ENCODE measurements around the gene DARS2.
A peak's percentile ranks its signal among the peaks of the same experiment; 100 is the strongest.
"Not testable (repeated sequence)": the region's sequence is repeated elsewhere in the genome, so short reads cannot be mapped to it uniquely, and the experiment has no call there.

DARS2 gene, protein sequence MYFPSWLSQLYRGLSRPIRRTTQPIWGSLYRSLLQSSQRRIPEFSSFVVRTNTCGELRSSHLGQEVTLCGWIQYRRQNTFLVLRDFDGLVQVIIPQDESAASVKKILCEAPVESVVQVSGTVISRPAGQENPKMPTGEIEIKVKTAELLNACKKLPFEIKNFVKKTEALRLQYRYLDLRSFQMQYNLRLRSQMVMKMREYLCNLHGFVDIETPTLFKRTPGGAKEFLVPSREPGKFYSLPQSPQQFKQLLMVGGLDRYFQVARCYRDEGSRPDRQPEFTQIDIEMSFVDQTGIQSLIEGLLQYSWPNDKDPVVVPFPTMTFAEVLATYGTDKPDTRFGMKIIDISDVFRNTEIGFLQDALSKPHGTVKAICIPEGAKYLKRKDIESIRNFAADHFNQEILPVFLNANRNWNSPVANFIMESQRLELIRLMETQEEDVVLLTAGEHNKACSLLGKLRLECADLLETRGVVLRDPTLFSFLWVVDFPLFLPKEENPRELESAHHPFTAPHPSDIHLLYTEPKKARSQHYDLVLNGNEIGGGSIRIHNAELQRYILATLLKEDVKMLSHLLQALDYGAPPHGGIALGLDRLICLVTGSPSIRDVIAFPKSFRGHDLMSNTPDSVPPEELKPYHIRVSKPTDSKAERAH

DNA sequence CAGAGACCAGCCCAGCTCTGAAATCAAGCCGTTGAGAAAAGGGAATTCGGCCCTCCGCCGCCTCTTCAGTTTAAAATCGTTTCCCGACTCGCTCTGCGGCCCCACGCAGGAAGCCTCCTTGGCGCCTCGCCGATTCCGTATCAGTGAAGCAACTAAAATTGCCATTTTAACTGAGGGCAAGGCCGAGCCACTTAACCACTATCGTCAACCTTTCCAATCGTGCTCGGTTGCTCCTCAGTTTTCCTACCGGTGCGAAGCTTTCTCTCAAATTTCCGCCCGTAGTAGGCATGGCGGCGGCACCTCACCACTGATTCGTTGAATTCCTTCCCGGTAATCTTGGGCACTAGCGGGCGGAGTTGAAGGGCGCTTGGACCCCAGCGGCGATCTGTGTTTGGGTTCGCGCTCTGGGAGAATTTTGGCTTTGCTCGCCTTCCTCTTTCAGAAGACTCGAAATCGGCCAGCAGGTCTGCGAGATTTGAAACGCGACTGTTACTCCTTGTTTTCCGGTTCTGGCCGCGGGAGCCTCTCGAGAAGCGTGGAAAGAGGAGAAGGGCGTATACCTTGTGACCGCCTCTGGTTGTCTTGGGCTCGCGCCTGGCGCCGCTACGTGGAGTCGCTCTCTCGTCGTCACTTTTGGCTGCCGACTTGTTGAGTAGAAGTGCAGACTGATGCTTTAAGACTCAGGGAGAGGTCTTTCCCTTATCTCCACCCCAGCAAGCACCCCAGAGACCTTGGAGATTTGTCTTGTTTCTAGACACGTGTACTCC is at the start of gene DARS2, which contains the start of gene CENPL:
Gene DARS2 (plus strand): TSS at position 359 of the 767 bp plus-strand sequence. CDS start 557 bp downstream, outside the sequence.
Gene CENPL (minus strand): TSS at position 569 of the 767 bp plus-strand sequence. CDS start 13,584 bp downstream, outside the sequence.
- peak; percentile 77 to 79 for DNase-seq

DNA sequence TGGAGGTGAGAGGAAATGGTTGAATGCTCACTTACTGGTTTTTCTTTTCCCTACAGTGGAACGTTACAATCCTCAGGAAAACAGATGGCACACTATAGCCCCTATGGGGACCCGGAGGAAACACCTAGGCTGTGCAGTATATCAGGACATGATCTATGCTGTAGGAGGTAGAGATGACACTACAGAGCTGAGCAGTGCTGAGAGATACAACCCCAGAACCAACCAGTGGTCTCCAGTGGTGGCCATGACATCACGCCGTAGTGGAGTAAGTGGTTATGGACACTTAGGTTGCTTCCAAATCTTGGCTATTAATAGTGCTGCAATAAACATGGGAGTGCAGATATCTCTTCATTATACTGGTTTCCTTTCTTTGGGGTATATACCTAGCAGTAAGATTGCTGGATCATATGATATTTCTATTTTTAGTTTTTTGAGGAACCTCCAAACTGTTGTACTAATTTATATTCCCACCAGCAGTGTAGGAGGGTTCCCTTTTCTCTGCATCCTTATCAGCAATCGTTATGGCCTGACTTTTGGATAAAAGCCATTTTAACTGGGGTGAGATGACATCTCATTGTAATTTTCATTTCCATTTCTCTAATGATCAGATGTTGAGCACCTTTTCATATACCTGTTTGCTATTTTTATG is 48.8 kb upstream of the DARS2 start:
- no peak for DNase-seq

DNA sequence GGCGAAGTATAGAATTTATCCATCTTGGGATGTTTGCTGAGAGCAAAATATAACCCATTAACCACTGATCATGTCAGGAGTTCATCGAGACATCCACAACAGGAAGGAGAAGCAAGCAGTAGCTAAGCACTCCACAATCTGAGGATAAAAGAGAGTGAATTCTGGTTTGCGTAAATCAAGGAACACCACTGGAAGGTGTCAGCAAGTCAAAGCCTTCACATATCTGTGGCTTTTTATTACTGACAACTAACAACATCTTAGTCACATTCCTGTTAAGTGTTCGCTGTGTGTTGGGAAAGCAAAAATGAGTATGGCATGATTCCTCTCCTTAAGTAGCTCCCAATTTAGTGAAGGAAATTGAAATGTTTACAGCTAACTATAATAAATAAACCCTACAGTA is 44.5 kb upstream of the DARS2 start:
- DNase-seq, result no peak

DNA sequence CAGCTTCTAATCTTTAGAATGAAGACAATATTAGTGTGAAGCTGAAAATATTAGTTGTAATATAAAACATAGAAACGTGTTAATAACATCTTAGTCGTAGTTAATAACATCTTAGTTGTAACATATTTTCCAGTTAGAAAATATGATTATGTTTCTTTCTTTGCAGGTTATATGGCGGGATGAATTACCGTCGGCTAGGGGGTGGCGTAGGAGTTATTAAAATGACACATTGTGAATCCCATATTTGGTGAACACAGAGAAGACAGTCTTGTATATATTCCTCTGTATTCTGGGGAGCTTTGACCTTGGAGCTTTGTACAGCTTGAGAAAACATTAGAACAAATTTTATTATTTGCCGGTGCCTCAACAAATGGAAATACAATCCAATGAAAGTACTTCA is 39.5 kb upstream of the DARS2 start:
- no peak for DNase-seq

DNA sequence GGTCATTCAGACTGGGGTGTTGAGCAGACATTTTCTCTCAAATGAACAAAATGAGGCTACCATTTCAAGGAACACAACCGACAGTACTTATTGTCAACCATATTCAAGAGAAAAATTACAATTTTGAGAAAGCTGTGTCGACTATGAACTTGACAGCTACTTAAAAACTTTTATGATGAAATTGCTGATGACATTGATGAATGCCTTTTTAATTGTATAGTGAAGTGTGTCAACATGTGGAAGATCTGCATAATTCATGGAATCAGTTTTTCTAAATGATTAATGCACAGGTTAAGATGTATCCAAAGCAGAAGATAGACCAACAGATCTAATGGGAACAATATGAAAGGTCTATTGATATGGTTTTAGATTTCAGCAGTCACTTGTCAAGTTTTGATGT is 34.6 kb upstream of the DARS2 start:
- no peak for DNase-seq

DNA sequence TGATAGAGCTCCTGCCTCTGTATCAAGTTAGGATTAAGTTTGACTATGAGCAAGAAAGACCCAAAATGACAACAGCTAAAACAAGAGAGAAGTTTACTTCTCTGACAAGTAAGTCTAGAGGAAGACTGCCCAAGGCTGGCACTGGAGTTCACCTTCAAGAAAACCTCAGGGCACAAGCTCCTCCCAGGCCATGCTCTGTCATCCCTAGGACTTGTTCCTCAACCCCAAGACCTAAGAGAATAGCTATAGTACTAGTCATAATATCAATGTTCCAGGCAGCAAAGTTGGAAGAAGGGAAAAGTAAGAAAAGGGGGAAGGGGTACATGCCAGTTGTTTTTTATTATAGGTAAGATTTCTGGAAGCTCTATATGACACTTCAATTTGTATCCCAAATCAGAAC is 26.4 kb upstream of the DARS2 start:
- DNase-seq, result no peak

DNA sequence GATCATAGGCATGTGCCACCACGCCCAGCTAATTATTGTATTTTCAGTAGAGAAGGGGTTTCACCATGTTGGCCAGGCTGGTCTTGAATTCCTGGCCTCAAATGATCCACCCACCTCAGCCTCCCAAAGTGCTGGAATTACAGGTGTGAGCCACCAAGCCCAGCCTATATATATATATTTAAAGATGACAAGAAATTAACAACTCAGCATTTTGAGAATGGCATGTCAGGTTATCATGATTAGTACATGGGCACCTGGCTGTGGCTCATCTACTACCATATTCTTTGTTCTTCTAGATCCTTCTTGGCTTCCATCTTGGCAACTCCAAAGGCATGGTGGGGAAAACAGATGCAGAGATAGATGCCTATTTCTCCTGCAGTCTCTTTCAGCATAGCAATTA is 24.5 kb upstream of the DARS2 start:
- not testable (repeated sequence) for DNase-seq

DNA sequence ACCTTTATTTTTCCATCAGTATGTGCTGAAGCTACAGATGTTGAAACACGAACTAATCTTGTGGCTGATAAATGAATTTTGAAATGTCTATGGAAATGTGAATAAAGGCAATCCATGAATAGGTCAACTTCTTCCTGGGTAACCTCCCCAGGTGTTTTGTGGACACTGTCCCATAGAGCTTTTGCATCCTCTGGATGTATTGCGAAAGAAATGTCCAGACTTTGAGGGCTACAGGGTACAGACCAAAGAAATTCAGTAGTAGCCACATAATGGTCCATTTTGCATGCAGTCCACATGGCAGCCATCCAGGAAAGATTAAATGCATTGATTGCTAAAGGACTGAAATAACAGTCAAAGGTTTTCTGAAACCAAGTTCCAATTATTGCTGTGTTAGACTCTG is 21.5 kb upstream of the DARS2 start:
- DNase-seq, result no peak

DNA sequence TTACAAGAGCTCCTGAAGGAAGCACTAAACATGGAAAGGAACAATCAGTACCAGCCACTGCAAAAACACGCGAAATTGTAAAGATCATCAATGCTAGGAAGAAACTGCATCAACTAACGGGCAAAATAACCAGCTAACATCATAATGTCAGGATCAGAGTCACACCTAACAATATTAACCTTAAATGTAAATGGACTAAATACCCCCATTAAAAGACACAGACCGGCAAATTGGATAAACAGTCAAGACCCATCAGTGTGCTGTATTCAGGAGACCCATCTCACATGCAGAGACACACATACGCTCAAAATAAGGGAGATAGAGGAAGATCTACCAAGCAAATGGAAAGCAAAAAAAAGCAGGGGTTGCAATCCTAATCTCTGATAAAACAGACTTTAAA is 10.8 kb upstream of the DARS2 start:
- DNase-seq, result not testable (repeated sequence)

DNA sequence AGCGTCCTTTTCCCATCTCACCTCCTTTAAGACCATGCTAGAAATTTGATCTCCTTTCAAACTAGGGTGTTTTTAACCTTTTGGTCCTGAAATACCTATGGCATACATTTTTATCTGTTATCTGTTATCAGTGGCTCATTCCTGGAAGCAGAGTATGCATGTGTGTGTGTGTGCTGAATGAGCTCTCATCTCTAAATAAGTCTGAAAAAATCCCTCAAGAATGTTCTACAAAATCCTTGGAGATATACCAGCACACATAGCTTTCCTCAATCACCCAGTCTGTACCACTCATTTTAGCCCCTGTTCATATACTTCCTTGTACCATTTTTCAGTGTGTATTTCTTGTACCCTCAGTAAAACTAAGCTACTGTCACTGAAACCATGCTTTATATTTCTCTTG is 6.0 kb upstream of the DARS2 start:
- no peak for DNase-seq

DNA sequence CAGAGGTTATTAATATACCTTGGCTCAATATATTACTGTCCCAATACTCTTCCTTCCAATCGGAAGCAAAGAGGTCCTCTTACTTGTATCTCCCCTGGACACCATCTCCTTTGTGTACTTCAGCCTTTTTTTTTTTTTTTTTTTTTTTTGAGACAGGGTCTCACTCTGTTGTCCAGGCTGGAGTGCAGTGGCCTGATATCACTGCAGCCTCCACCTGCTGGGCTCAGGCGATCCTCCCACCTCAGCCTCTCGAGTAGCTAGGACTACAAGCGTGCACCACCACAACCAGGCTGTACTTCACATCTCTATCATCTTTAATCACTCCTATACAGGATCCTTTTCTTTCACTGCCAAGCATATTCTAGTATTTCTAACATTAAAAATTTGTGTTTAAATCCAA is 2.8 kb upstream of the DARS2 start:
- no peak for DNase-seq

DNA sequence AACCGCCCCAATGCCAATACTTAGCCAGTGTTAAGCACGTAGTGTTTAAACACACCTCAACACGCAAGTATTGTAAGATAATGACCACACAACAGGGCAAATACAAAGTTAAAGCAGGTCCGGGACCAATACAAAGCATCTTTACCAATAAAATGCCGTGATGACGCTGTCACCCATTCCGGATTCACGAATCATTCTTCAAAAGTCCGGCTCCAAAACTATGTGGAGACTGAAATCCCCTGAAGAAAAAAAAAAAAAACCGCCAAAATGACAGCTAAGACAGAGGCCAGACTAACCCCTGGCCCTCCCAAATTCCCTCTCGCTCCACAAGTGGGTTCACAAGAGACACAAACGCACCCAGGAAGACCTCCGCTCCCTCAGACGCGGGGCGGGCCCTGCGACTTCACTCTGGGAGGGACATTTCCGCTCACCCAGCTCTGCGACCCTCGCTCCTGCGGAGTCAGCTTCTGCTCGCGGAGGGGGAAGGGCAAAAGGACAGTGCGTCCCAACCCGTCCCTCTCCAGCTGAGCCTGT is 625 bp upstream of the DARS2 start:
- DNase-seq, result no peak

DNA sequence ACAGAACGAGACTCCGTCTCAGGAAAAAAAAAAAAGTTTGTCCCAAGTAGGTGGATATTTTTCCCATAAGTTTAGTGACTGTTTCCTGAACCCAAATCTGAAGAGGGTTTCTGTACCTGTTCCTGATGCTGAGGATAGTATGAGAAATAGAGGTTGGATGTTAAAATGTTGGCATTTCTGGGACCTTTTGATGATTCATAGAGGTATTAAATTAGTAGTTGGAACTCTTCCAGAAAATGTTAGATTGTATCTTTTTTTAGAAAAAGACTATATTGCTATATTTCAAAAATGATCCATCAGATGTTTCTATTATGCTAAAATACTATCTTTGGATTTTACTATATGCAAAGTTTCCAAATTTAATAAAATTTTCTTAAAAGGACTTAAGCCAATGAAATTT is 3.1 kb downstream of the DARS2 start:
- DNase-seq, result no peak

DNA sequence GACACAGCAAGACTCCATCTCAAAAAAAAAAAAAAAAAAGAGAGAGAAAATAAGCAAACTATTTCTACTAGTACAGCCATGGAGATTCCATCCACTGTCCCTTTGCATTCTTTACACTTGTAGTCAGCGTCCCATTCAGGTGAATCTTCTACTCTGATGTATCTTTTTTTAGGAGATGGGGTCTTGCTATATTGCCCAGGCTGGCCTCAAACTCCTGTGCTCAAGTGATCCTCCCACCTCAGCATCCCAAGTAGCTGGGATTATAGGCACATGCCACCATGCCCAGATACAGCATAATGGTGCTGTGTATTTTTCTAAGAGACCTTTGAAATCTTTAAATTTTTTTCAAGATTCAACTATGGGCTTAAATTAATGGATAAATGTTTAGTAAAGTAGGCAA is 8.3 kb downstream of the DARS2 start:
- no peak for DNase-seq

DNA sequence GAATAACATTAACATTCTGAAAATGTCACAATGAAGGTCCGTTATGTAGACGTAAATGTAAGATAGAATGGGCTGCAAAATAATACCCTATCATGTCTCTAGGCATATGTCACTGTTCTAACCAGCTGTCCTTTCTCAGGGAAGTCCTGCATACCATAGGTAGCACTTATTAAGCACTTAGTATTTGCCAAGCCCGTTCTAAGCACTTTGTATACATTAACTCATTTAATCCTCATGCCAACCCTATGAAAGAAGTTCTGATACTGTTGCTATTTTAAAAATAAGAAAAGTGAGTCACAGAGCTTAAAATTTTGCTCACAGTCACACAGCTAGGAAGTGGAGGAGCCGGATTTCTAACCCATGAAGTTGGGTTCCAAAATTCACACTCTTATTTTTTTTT is 27.6 kb downstream of the DARS2 start:
- no peak for DNase-seq

DNA sequence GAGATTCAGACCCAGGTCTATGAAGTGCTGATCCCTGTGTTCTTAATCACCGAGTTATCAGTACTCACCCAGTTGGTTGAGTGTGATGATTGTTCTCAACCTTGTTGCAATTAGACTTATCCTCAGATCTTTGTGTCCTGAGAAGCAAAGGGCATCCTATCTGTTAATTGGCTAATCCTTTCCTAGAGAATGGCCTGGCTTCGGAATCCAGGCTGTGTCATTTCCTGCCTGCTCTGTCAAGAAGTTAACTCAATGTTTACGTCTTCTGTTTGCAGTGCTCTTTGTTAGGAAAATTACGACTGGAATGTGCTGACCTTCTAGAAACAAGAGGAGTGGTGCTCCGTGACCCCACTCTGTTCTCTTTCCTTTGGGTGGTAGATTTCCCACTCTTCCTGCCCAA is 28.6 kb downstream of the DARS2 start:
- no peak for DNase-seq

DNA sequence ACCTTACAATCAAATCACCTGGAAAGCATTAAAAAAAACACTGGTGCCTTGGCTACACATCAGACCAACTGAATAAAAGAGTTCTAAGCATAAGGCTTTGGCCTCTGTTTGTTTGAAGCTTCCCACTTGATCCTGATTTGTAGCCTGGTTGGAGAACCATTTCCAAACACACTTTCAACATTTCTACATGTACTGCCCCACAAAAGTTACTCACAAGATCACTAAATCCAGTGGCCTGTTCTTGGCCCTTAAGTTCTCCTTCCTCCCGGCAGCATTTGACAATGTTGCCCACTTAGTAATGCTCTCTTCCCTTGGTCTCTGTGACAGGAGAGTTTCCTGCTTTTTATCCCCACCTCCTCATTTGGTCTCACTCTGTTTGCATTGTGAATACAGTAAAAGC is 31.5 kb downstream of the DARS2 start:
- DNase-seq, result no peak

DNA sequence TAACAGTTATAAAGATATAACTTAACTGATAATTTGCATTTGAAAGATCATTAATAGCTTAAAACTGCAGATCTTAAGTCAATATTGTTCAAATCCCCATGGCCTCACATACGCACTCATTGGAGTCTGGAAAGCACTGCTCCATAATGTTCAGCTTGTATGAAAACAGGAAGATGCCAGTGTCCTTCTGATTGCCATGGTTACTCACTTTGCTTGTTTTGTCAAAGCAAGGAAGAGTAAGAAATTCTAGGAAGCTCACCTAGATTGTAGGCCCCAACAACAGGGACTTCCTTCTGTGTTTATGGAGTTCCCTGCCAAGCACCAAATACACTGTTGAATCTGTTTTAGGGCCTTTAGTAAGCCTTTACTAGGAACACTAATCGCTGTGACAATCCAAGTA is 32.4 kb downstream of the DARS2 start:
- DNase-seq, result no peak

DNA sequence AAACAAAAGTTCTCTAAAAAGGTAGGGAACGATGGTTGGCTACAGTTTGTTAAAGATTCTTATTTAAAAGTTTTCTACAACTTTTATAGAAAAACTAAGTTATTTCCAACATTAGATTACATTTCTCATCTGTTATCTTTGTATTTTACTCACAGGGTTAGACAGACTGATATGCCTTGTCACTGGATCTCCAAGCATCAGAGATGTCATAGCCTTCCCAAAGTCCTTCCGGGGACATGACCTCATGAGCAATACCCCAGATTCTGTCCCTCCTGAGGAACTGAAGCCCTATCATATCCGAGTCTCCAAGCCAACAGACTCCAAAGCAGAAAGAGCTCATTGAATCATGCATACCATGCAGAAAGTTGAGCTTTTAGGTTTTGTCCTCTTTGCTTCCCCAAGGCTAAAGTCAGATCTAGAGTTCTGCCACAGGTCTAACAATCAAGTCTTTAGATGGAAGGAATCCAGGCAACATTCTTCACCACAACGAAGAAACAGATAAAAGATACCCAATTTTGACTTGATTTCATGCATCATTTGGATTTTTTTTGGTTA is 33.0 kb downstream of the DARS2 start:
- DNase-seq, result no peak

DNA sequence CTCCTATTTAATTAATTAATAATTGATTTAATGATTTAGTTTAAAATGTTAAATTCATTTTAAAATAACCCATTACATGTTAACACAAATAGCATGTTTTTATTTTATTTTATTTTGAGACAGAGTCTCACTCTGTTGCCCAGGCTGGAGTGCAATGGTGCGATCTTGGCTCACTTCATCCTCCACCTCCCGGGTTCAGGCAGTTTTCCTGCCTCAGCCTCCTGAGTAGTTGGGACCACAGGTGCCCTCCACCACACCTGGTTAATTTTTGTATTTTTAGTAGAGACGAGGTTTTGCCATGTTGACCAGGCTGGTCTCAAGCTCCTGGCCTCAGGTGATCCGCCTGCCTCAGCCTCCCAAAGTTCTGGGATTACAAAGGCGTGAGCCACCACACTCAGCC is 35.1 kb downstream of the DARS2 start:
- not testable (repeated sequence) for DNase-seq

DNA sequence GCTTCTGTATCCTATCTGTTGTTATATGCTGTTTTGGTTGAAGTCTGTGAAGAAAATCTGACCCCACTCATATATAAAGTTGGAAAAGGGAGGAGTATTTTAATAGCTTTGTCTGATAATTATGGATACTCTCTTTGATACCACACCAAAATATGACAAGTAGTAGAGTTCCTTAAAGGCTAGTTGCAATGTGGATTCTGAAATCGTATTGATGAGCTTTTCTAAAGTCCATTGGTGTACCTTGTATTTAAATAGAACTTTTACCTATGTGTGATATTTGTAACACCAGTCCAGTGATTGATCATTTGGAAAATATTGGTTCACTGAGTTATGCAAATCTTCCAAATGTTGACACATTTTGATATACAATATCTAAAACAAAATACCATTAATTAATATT is 35.6 kb downstream of the DARS2 start:
- DNase-seq, result no peak

DNA sequence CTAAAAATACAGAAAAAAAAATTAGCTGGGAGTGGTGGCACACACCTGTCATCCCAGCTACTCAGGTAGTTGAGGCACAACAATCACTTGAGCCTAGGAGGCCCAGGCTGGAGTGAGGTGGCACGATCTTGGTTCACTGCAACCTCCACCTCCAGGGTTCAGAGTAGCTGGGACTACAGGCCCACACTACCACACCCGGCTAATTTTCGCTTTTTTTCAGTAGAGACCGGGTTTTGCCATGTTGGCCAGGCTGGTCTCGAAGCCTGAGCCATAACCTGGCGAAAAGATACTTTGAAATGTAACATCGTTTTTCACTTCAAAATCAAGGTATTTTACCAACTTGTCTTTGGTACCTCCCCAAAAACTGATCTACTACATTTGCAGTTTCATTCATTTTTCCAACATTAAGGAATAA is 37.3 kb downstream of the DARS2 start:
- peak; percentile 27 to 40 for DNase-seq

Measured in stimulated activated CD4-positive, alpha-beta T cell treated with anti-CD3 and anti-CD28 coated beads, Interleukin-2, amount 100 ng/mL, for 48 hours (primary cell).